Measurements from ENCODE around the gene KRT17. TPM values are rescaled to one million over a fixed set of nuclear protein-coding genes. Genes with fewer than 3 reads are reported as not detected.

KRT17 gene
- total and polyA plus RNA-seq, 2 experiments from 2014 or later: 59.5 to 118 TPM

DNA sequence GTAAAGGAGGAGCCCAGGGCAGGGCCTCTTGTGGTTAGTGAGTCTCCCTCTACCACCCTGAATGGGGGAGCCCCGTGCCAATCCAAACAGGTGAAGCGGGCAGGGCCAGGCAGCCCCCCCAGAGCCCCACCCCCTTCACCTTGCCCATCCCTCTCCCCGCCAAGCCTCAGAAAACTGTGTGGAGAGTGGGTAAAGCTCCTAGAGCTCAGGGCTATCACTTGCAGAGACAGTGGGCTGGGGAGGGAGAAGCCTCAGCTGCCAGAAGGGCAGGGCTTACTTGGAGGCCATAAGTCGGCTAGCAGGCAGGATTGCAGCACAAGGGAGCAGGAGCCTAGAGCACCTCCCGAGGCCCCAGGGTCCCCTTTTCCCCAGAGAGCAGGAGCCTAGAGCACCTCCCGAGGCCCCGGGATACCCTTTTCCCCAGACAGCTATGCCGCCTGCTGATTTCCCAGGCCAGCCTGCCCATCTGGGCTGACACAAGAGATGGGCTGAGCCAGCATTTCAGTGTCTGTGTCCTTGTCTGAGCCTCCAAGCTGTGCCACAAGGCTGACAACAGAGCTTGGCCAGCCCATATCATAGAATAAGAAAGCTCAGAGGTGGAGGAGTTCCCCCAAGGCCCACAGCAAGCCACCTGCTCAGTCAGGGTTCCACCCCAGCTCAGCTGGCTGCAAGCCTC is 30.9 kb downstream of the KRT17 start:
- Histone ChIP-seq H3K27ac (no peak overlapping the region), H3K9me2 (replicated peaks; ENCODE audit: insufficient read depth) (no peaks in the 10 kb centered on the region), H3K4me3 (no peak overlapping the region), H3K27me3 (no peaks in the 10 kb centered on the region), H3K4me2 (no peak overlapping the region), H3K9me3 (ENCODE audit: low read depth) (no peaks in the 10 kb centered on the region), H4K20me1 (ENCODE audit: insufficient read depth, poor library complexity, severe bottlenecking) (no peaks in the 10 kb centered on the region), H3K4me1 (ENCODE audit: insufficient read depth) (no peaks in the 10 kb centered on the region), H2AFZ (no peak overlapping the region), H3K79me2 (no peaks in the 10 kb centered on the region), H3K36me3 (replicated peaks; ENCODE audit: insufficient read depth, low read depth) (no peaks in the 10 kb centered on the region)
- WGBS (ENCODE audit: low lambda C conversion rate, missing lambda C conversion rate): 67% methylated on average over 8 of the region's 8 CpGs
- no peak for DNase-seq (ENCODE audit: low spot score)
- TF ChIP-seq, protein P1, sequence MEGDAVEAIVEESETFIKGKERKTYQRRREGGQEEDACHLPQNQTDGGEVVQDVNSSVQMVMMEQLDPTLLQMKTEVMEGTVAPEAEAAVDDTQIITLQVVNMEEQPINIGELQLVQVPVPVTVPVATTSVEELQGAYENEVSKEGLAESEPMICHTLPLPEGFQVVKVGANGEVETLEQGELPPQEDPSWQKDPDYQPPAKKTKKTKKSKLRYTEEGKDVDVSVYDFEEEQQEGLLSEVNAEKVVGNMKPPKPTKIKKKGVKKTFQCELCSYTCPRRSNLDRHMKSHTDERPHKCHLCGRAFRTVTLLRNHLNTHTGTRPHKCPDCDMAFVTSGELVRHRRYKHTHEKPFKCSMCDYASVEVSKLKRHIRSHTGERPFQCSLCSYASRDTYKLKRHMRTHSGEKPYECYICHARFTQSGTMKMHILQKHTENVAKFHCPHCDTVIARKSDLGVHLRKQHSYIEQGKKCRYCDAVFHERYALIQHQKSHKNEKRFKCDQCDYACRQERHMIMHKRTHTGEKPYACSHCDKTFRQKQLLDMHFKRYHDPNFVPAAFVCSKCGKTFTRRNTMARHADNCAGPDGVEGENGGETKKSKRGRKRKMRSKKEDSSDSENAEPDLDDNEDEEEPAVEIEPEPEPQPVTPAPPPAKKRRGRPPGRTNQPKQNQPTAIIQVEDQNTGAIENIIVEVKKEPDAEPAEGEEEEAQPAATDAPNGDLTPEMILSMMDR (IDR thresholded peaks at IDR 0.05; ENCODE audit: poor library complexity): no peak
- TF ChIP-seq EZH2 (IDR thresholded peaks at IDR 0.05; ENCODE audit: borderline replicate concordance) (no peak), EZH2phosphoT487 (IDR thresholded peaks at IDR 0.05; ENCODE audit: low read depth, severe bottlenecking, unreplicated experiment) (no peak)

DNA sequence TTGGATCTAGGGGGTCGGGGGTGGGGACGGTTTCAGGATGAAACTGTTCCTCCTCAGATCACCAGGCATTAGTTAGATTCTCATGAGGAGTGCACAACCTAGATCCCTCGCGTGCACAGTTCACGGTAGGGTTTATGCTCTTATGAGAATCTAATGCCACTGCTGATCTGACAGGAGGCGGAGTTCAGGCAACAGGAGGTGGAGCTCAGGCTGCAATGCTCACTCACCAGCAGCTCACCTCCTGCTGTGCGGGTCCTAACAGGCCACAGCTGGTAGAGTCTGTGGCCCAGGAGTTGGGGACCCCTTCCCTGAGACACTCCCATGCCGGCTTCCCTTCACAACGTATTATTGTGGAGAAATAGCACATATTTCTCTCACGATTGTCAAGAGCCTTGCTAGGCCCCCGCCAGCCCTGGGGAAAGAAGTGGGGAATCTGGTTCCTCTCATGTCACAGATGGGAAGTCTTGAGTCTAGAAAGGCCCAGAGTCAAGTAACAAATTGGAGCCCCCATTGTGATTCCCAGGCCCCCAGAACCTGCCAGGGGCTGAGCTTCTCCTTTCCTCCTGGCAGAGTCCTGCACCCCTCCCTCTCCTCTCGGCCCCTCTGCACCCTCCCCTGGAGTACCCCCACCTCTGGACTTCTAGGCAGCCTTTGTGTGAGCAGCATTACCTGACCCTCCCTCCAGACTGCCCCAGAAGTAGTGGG is 31.6 kb downstream of the KRT17 start:
- no peak for DNase-seq (ENCODE audit: low spot score)
- WGBS (ENCODE audit: low lambda C conversion rate, missing lambda C conversion rate): 78% methylated on average over 12 of the region's 12 CpGs
- H3K79me2 ChIP-seq: no peaks in the 10 kb centered on the region
- H3K27me3 ChIP-seq: no peaks in the 10 kb centered on the region
- H3K9me2 ChIP-seq (replicated peaks; ENCODE audit: insufficient read depth): no peaks in the 10 kb centered on the region
- H3K4me3 ChIP-seq: no peak overlapping the region
- no peak overlapping the region for H3K4me2 ChIP-seq
- TF ChIP-seq EZH2phosphoT487 (IDR thresholded peaks at IDR 0.05; ENCODE audit: low read depth, severe bottlenecking, unreplicated experiment): no peak
- H3K4me1 ChIP-seq (ENCODE audit: insufficient read depth): no peaks in the 10 kb centered on the region
- no peak overlapping the region for H3K27ac ChIP-seq
- no peaks in the 10 kb centered on the region for H3K36me3 ChIP-seq (replicated peaks; ENCODE audit: insufficient read depth, low read depth)
- H4K20me1 ChIP-seq (ENCODE audit: insufficient read depth, poor library complexity, severe bottlenecking): no peaks in the 10 kb centered on the region
- H2AFZ ChIP-seq: no peak overlapping the region
- no peaks in the 10 kb centered on the region for H3K9me3 ChIP-seq (ENCODE audit: low read depth)

DNA sequence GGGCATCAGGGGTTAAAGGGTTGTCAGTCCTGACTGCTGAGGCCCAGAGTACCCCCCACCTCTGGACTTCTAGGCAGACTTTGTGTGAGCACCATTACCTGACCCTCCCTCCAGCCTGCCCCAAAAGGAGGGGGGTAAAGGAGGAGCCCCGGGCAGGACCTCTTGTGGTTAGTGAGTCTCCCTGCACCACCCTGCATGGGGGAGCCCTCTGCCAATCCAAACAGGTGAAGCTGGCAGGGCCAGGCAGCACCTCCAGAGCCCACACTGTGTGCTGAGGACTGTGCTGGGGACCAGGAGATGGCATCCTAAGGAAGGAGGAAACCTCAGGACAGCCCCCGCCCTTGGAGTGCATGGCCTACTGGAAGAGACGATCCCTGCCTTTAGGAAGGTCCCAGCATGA is 35.1 kb downstream of the KRT17 start:
- Histone ChIP-seq H3K27me3 (no peaks in the 10 kb centered on the region), H2AFZ (no peak overlapping the region), H4K20me1 (ENCODE audit: insufficient read depth, poor library complexity, severe bottlenecking) (no peaks in the 10 kb centered on the region), H3K4me1 (ENCODE audit: insufficient read depth) (no peaks in the 10 kb centered on the region), H3K9me2 (replicated peaks; ENCODE audit: insufficient read depth) (no peaks in the 10 kb centered on the region), H3K36me3 (replicated peaks; ENCODE audit: insufficient read depth, low read depth) (no peaks in the 10 kb centered on the region), H3K9me3 (ENCODE audit: low read depth) (no peaks in the 10 kb centered on the region), H3K4me3 (no peak overlapping the region), H3K27ac (no peak overlapping the region), H3K79me2 (no peaks in the 10 kb centered on the region), H3K4me2 (no peak overlapping the region)
- TF ChIP-seq, protein P1 (IDR thresholded peaks at IDR 0.05; ENCODE audit: poor library complexity): no peak
- TF ChIP-seq EZH2 (IDR thresholded peaks at IDR 0.05; ENCODE audit: borderline replicate concordance) (no peak), EZH2phosphoT487 (IDR thresholded peaks at IDR 0.05; ENCODE audit: low read depth, severe bottlenecking, unreplicated experiment) (no peak)
- DNase-seq (ENCODE audit: low spot score): no peak
- 70% methylated on average over 3 of the region's 3 CpGs for WGBS (ENCODE audit: low lambda C conversion rate, missing lambda C conversion rate)

DNA sequence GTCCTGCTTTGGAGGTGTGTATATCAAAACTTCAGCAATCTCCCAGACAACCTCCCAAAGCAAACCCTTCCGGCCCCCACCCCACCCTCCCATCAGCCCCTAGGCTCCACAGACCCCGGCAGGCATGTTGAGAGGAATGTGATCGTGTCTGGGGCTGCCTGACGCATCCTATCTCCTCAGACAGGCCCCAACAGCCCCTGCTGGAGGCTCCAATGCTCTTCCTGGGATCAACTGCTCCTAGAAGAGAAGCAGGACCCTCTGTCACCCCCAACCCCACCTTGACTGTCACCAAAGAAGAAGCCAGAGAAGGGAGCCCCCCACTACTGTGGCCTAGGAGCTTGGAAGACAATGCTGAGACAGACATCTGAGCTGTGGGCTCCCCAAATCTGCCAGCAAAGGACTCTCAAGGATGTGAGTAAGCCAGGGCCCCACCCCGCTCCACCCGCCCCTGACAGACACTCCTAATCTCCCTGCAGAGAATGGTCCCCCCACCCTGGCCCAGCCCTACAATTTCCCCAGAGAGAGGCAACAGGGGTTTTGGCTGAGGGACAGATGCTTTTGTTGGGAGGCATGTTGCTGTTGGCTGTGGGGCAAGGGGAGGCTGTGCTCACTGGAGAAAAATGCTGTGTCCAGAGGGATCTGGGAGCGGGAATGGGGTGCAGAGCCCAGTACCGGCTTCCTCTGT is 36.1 kb downstream of the KRT17 start:
- no peaks in the 10 kb centered on the region for H3K9me3 ChIP-seq (ENCODE audit: low read depth)
- no peak overlapping the region for H2AFZ ChIP-seq
- H3K27ac ChIP-seq: no peak overlapping the region
- H3K79me2 ChIP-seq: no peaks in the 10 kb centered on the region
- no peaks in the 10 kb centered on the region for H3K27me3 ChIP-seq
- WGBS (ENCODE audit: low lambda C conversion rate, missing lambda C conversion rate): 71% methylated on average over 7 of the region's 8 CpGs
- no peaks in the 10 kb centered on the region for H3K9me2 ChIP-seq (replicated peaks; ENCODE audit: insufficient read depth)
- TF ChIP-seq EZH2 (IDR thresholded peaks at IDR 0.05; ENCODE audit: borderline replicate concordance) (no peak), EZH2phosphoT487 (IDR thresholded peaks at IDR 0.05; ENCODE audit: low read depth, severe bottlenecking, unreplicated experiment) (no peak)
- TF ChIP-seq, protein P1 (IDR thresholded peaks at IDR 0.05; ENCODE audit: poor library complexity): no peak
- H3K4me2 ChIP-seq: no peak overlapping the region
- DNase-seq (ENCODE audit: low spot score): no peak
- H3K36me3 ChIP-seq (replicated peaks; ENCODE audit: insufficient read depth, low read depth): no peaks in the 10 kb centered on the region
- H3K4me1 ChIP-seq (ENCODE audit: insufficient read depth): no peaks in the 10 kb centered on the region
- no peaks in the 10 kb centered on the region for H4K20me1 ChIP-seq (ENCODE audit: insufficient read depth, poor library complexity, severe bottlenecking)
- no peak overlapping the region for H3K4me3 ChIP-seq

All from hepatocyte (in vitro differentiated cells).